Anterior cingulate cortex (tissue), 58 donors: ENCODE data around the gene CDRT4.
"Not testable (repeated sequence)": the region's sequence is repeated elsewhere in the genome, so short reads cannot be mapped to it uniquely, and the experiment has no call there.

ENCODE experiments used
- DNase-seq, 58 donors: peaks; one replicate each; lab custom pipeline; 2025; lab: John Stamatoyannopoulos, UW

Gene CDRT4

GRCh38 chr17:15467592-15467991 is at the start of gene CDRT4:
TSS of gene CDRT4 (minus strand) at chr17:15467621. CDS start at chr17:15440238, 27,383 bp downstream.
- DNase-seq: no peak

GRCh38 chr17:15516150-15516549 is 48.7 kb upstream of the CDRT4 start:
- no peak for DNase-seq

GRCh38 chr17:15514469-15514868 is 47.0 kb upstream of the CDRT4 start:
- no peak for DNase-seq

GRCh38 chr17:15513856-15514459 is 46.5 kb upstream of the CDRT4 start:
- DNase-seq: peak in 1 of 58 donors; percentile 11

- peak in 10 of 58 donors; percentile 17 to 53 (median 26) for DNase-seq
These were observed 45.8 kb upstream of the CDRT4 start for GRCh38 chr17:15513058-15513791.

DNA sequence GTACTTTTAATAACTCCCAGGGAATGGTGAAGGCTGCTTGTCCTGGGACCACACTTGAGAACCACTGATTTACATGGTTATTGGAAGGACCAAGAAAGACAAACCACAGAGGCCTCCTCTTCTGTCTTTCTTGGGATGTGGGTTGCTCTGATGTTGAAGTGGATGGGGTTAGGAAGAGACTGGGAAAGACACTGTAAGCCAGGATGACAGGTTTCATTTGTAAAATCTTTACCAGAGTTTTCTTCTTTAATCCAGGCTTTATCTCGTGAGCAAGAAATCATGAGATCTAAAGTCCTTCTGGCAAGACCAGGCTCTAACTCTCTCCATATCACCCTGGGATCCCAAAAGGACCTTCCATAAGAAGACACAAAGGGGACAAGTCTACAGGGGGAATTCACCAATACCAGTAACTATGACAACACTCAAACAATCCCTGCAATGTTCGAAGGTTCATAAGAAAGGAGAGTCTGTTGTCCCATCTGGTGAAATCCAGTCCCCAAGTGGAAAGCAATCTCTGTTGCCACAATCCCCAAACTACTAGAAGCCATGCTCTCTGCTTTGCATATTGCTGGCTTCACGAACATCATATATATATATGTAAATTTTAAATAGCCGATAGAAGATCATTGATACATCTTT is 44.8 kb upstream of the CDRT4 start:
- no peak for DNase-seq

DNA sequence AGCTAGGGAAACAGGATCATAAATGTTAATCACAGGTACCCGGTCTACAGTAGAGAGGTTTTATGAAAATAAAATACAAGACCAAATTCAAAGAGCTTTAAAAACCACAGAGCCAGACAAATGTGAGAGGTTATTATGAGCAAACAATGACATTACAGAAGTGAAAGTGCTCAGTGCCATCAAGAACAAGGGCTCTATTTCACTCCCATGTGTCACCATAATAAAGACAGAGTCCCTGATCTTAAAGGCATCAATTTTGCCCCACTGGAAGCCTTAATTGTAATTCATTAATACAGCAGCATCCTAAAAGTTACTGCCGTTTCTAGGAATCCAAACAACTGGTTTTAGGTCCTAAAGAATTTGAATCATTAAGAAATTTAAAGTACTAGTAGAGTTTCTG is 43.7 kb upstream of the CDRT4 start:
- DNase-seq: no peak

- peak in 1 of 58 donors; percentile 25 for DNase-seq
These were observed 42.9 kb upstream of the CDRT4 start for GRCh38 chr17:15510361-15510760.

- DNase-seq: no peak
These were observed 41.7 kb upstream of the CDRT4 start for GRCh38 chr17:15509095-15509494.

GRCh38 chr17:15508466-15508865 is 41.0 kb upstream of the CDRT4 start:
- DNase-seq: no peak

DNA sequence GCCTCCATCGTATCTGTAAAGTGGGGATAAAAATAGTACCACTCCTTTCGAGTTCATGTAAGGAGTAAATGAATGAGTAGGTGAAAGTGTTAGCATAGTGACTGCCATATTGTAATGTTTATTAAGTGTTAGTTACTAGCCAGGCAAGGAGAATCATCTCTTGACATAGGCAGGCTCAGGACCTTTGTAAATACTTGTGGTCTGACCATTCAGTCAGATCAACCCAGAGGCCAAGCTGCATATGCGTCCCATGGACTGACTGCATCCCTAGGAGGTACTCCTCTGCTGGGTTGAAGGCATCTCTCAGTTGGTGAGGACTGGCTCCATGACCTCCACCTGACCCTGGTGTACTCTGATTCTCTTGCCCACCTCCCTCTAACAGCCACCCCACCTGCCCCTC is 40.5 kb upstream of the CDRT4 start:
- no peak for DNase-seq

DNA sequence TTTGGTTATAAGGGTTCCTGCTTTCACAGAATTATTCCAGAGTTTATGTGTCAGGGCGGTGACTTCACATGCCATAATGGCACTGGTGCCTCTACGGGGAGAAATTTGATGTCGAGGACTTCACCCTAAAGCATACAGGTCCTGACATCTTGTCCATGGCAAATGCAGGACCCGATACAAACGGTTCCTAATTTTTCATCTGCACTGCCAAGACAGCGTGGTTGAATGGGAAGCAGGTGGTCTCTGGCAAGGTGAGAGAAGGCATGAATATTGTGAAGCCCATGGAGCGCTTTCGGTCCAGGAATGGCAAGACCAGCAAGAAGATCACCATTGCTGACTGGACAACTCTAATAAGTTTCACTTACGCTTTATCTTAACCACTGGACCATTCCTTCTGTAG is 39.6 kb upstream of the CDRT4 start:
- no peak for DNase-seq

GRCh38 chr17:15505708-15506107 is 38.3 kb upstream of the CDRT4 start:
- DNase-seq: not testable (repeated sequence)

- no peak for DNase-seq
These were observed 36.3 kb upstream of the CDRT4 start for GRCh38 chr17:15503731-15504130.

GRCh38 chr17:15502369-15503112 is 35.1 kb upstream of the CDRT4 start:
- peak in 57 of 58 donors; percentile 23 to 88 (median 73) for DNase-seq

GRCh38 chr17:15501793-15502192 is 34.4 kb upstream of the CDRT4 start:
- peak in 1 of 58 donors; percentile 8 for DNase-seq

DNA sequence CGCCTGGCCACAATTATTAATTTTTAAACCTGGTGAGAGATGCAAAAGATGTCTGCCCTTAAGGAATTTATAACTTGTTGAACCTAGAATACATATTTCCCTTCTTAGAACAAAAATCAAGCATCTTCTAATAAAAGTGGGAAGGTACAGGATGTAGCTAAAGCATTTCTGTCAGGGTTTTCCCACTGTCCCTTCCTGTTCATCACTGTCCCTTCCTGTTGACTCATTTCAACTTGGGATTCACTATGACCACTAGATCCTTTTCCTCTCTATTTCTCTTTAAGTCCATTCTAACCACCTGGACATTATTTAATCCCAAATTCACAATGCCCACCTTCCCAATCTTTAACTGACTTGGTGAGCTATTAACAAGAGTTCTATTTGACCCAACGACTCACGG is 33.9 kb upstream of the CDRT4 start:
- no peak for DNase-seq

- DNase-seq: peak in 2 of 58 donors; percentile 4 to 7
These were observed 30.7 kb upstream of the CDRT4 start for GRCh38 chr17:15498107-15498506.

DNA sequence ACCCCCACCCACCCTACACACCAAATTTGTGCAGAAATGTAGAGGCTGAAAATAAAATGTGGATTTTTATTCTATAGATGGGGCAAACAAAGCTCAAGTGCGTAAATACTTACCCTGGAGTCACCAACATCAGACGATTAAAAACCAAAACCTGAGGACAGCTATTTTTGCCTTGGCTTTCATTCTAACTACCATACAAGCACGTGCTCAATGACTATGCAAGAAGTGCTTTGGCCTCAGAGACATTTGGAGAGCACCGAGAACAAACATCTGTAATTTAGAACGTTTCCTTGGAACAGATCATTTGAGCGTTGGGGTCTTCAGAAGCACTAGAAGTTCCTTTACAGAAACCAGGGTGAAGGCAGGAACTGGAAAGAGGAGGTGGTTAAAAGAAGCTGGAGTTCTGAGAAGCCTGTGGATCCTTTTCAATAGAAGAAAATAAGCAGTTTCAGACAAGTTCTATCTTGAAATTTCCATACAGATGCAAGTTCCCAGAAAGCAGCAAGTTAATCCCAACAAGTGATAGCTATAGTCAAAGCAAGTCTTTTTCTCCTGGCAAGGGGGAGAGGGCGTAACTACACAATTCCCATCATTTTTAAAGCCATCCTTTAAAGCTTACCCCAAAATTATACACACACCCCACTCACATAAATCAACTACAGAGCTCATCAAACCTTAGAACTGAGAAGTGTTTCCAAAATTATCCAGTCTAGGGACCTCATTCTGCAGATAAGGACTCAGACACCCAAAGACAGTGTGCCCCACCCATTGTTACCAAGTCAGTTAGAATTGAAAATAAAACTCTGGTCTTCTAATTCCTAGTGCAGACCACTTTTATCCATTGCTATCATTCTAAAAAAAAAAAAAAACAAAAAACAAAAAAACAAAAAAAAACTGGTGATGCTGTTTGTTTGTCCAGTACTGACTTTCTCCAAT is 29.6 kb upstream of the CDRT4 start:
- DNase-seq: no peak

GRCh38 chr17:15494821-15495220 is 27.4 kb upstream of the CDRT4 start:
- DNase-seq: no peak
